ENCODE data around the gene SKP1. TPM values are rescaled to one million over a fixed set of nuclear protein-coding genes. Genes with fewer than 3 reads are reported as not detected.

Gene SKP1
- total and polyA plus RNA-seq, 9 of the 15 experiments (the other 6 are each of a cell fraction or from before 2014, with no cell fraction given), result 301 to 2,109 (median 639) TPM

GRCh38 chr5:134114886-134115805 is 61.6 kb downstream of the SKP1 start:
- FAIRE-seq, result no peak
- Histone ChIP-seq H3K9me1 (ENCODE audit: control insufficient read depth, insufficient read depth, low read length) (peaks cover 9% of the 10 kb centered on the region), H3K4me1 (replicated peaks in 1 of 2; ENCODE audit: control insufficient read depth in 2 of 2, insufficient read depth in 2 of 2, low read length in 2 of 2) (peaks cover 17 to 33% of the 10 kb centered on the region in 2 experiments; a peak in 4 of 5 replicates), H3K27me3 (ENCODE audit: control insufficient read depth in 2 of 2, insufficient read depth in 2 of 2, low read length in 2 of 2) (no peaks in the 10 kb centered on the region), H3K27ac (ENCODE audit: extremely low read depth, low read depth, low read length) (no peak overlapping the region), H3K9me3 (replicated peaks; ENCODE audit: control insufficient read depth, insufficient read depth, low read depth, low read length) (no peaks in the 10 kb centered on the region), H2AFZ (ENCODE audit: low read depth, low read length) (peak overlapping the region; percentile 51; the same call in 1 of the 2 replicates), H4K20me1 (replicated peaks; ENCODE audit: control insufficient read depth, insufficient read depth, low read length) (0 out of 2 replicates have a peak, but pooled peaks cover 3% of the 10 kb centered on the region), H3K9ac (ENCODE audit: insufficient read depth in 1 of 2, low read depth in 2 of 2, low read length in 2 of 2) (peak overlapping the region in 1 of 2 experiments; percentile 89; a peak in 2 of 4 replicates), H3K4me2 (ENCODE audit: insufficient read depth, low read length) (peak overlapping the region; percentile 58; the same call in 1 of the 2 replicates), H3K4me3 (peak overlapping the region; percentile 50), H3K36me3 (ENCODE audit: control insufficient read depth, insufficient read depth, low read length) (no peaks in the 10 kb centered on the region; the same call in 2 of the 3 replicates), H3K79me2 (ENCODE audit: control insufficient read depth, insufficient read depth, low read length) (no peaks in the 10 kb centered on the region)
- ATAC-seq, result peak; percentile 7
- DNase-seq (ENCODE audit: extremely low read depth in 1 of 4, low spot score in 3 of 4), result peak; percentile 60 to 76 (median 69)
- in situ Hi-C loops (cut with MboI), result no loop called here
- ChIA-PET CTCF (ENCODE audit: low intra/inter-chr PET ratio) (no interaction called here), POLR2A (interaction anchor here (0.6 kb wide), 2 partner anchors 69 to 1034 kb away, joined by 3 to 4 read pairs; no protein-coding TSS in a partner anchor)
- no TSS peak for BruUV-seq (replicated peaks)
- intact Hi-C loops (cut with micrococcal nuclease), result no loop called here
- 9% methylated on average over 38 of the region's 110 CpGs for WGBS (ENCODE audit: insufficient coverage, low coverage, missing lambda C conversion rate)
- TF ChIP-seq ZNF444 (CRISPR knock-in tag; IDR thresholded peaks at IDR 0.05) (no peak), ZBTB43 (CRISPR knock-in tag; IDR thresholded peaks at IDR 0.05) (no peak), ZBTB7A (IDR thresholded peaks at IDR 0.05; ENCODE audit: borderline replicate concordance, control insufficient read depth, low read depth, low read length) (peak; percentile 42; the same call in 1 of the 2 replicates), E2F4 (CRISPR knock-in tag; IDR thresholded peaks at IDR 0.05; ENCODE audit: low read depth) (no peak), RBFOX2 (IDR thresholded peaks at IDR 0.05; ENCODE audit: low read depth, low read length) (peak; percentile 52; the same call in 1 of the 2 replicates), E2F6 (IDR thresholded peaks at IDR 0.05; ENCODE audit: borderline replicate concordance in 1 of 2, extremely low read depth in 1 of 2, insufficient read depth in 1 of 2, insufficient read length in 1 of 2, low read depth in 1 of 2, low read length in 1 of 2, poor library complexity in 1 of 2, severe bottlenecking in 1 of 2) (peak in 1 of 2 experiments; percentile 72), AFF4 (CRISPR knock-in tag; IDR thresholded peaks at IDR 0.05) (no peak), SREBF2 (CRISPR knock-in tag; IDR thresholded peaks at IDR 0.05) (no peak), ZNF696 (CRISPR knock-in tag; conservative IDR thresholded peaks at IDR 0.05) (no peak), EGR1 (conservative IDR thresholded peaks at IDR 0.05) (peak; percentile 54), CXXC5 (CRISPR knock-in tag; IDR thresholded peaks at IDR 0.05) (peak; percentile 20)

All from K562 (cell line).